Measurements from ENCODE around the gene LRTM2.

DNA sequence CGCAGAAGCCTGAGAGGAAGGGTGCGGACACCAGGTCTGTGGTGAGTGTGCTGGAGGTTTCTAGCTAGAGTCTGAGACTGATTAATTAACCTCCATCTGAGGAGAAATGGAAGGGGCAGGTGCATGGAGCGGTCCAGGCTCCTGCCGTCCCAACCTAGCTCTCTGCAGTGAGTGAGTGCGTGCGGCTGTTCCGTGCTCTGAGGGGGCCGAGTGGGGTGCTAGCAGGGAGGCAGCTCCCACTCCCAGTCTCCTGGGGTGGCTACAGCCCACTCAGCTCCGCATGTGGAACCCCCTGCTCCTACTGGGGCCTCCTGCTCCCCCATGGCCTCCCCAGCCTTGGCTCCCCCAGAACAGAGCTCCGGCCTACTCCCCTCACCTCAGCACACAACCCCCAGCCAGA is 2.9 kb downstream of the LRTM2 start:
- TF ChIP-seq, protein P1, sequence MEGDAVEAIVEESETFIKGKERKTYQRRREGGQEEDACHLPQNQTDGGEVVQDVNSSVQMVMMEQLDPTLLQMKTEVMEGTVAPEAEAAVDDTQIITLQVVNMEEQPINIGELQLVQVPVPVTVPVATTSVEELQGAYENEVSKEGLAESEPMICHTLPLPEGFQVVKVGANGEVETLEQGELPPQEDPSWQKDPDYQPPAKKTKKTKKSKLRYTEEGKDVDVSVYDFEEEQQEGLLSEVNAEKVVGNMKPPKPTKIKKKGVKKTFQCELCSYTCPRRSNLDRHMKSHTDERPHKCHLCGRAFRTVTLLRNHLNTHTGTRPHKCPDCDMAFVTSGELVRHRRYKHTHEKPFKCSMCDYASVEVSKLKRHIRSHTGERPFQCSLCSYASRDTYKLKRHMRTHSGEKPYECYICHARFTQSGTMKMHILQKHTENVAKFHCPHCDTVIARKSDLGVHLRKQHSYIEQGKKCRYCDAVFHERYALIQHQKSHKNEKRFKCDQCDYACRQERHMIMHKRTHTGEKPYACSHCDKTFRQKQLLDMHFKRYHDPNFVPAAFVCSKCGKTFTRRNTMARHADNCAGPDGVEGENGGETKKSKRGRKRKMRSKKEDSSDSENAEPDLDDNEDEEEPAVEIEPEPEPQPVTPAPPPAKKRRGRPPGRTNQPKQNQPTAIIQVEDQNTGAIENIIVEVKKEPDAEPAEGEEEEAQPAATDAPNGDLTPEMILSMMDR (conservative IDR thresholded peaks at IDR 0.05 in 1 of 2, IDR thresholded peaks at IDR 0.05 in 1 of 2; ENCODE audit: extremely low read depth in 1 of 2, insufficient read depth in 1 of 2, low read depth in 1 of 2, low read length in 2 of 2), result no peak
- TF ChIP-seq EZH2 (IDR thresholded peaks at IDR 0.05; ENCODE audit: borderline replicate concordance, low read length), result no peak

All from mammary epithelial cell (primary cell).